ENCODE results near the gene IL17REL. TPM values are rescaled to one million over a fixed set of nuclear protein-coding genes. Genes with fewer than 3 reads are reported as not detected.

IL17REL gene
- total and polyA plus RNA-seq, 2 of the 13 experiments (the other 11 are each of a cell fraction or from before 2014, with no cell fraction given): not detected

DNA sequence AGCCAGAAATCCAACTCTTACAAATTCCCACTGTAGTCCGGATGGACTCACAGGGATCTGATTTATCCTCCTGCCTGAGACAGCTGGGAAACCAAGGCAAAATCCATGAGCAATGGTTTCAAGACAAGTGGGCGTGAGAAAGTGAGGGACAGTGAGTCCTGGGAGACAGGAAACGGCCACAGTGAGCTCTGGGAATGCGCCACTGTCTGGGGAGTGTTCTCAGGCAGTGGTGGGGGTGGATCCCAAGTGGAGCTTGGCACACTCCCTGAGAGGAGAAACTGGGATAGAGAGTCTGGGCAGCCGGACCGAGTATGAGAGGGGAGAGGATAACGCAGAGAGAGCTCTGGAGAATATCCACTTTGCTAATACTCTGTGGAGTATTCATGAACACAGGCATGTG is 9.8 kb downstream of the IL17REL start:
- no peaks in the 10 kb centered on the region for H3K79me2 ChIP-seq (ENCODE audit: insufficient read depth, low read length)
- H3K27me3 ChIP-seq (ENCODE audit: control insufficient read depth in 1 of 2, insufficient read depth in 2 of 2, low read length in 2 of 2): peaks cover 6 to 14% of the 10 kb centered on the region in 2 experiments; a peak in 4 of 5 replicates
- peaks cover 13% of the 10 kb centered on the region for H3K4me1 ChIP-seq (ENCODE audit: insufficient read depth, low read length)
- no peak for FAIRE-seq
- no peak overlapping the region for H3K9ac ChIP-seq (ENCODE audit: insufficient read depth, low read depth, low read length)
- H2AFZ ChIP-seq (ENCODE audit: low read length): no peak overlapping the region
- 38% methylated on average over 7 of the region's 7 CpGs for WGBS (ENCODE audit: low lambda C conversion rate)
- ATAC-seq: no peak
- BruUV-seq (replicated peaks): no TSS peak
- intact Hi-C loops (cut with micrococcal nuclease; ENCODE audit: unreplicated experiment): no loop called here
- no peak overlapping the region for H3K4me2 ChIP-seq (ENCODE audit: low read depth, low read length)
- H3K27ac ChIP-seq (ENCODE audit: extremely low read length, insufficient read depth, low read length): no peak overlapping the region
- TF ChIP-seq ZNF75D (CRISPR knock-in tag; IDR thresholded peaks at IDR 0.05; ENCODE audit: borderline replicate concordance) (no peak), HHEX (CRISPR knock-in tag; IDR thresholded peaks at IDR 0.05) (no peak), CHD2 (IDR thresholded peaks at IDR 0.05; ENCODE audit: low read depth, low read length) (no peak), NFYB (CRISPR knock-in tag; IDR thresholded peaks at IDR 0.05) (no peak), ZNF567 (CRISPR knock-in tag; IDR thresholded peaks at IDR 0.05; ENCODE audit: borderline replicate concordance) (no peak), PAX8 (CRISPR knock-in tag; IDR thresholded peaks at IDR 0.05; ENCODE audit: borderline replicate concordance) (no peak), MBNL3 (CRISPR knock-in tag; conservative IDR thresholded peaks at IDR 0.05) (no peak), ZBTB33 (CRISPR knock-in tag; IDR thresholded peaks at IDR 0.05) (no peak), RFXAP (CRISPR knock-in tag; IDR thresholded peaks at IDR 0.05; ENCODE audit: borderline replicate concordance) (no peak), PHF20 (CRISPR knock-in tag; IDR thresholded peaks at IDR 0.05) (no peak), ZNF235 (CRISPR knock-in tag; IDR thresholded peaks at IDR 0.05; ENCODE audit: borderline replicate concordance) (no peak)
- TF ChIP-seq, protein P1, sequence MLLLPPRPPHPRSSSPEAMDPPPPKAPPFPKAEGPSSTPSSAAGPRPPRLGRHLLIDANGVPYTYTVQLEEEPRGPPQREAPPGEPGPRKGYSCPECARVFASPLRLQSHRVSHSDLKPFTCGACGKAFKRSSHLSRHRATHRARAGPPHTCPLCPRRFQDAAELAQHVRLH (CRISPR knock-in tag; IDR thresholded peaks at IDR 0.05; ENCODE audit: borderline replicate concordance, low read depth): no peak
- H3K36me3 ChIP-seq (replicated peaks in 1 of 2; ENCODE audit: control insufficient read depth in 1 of 2, insufficient read depth in 2 of 2, low read length in 2 of 2): no peaks in the 10 kb centered on the region
- DNase-seq (ENCODE audit: low spot score): no peak
- ChIA-PET CTCF (ENCODE audit: low intra/inter-chr PET ratio, low total read pairs) (no interaction called here), POLR2A (no interaction called here)
- H4K20me1 ChIP-seq (ENCODE audit: insufficient read depth, low read length): no peaks in the 10 kb centered on the region
- in situ Hi-C loops (cut with HindIII; ENCODE audit: extremely low pct_ligation_motif_present, low pct_unique_long_range_greater_than_20kb): no loop called here
- no peak overlapping the region for H3K4me3 ChIP-seq (replicated peaks in 1 of 3; ENCODE audit: insufficient read depth in 1 of 3, low read depth in 2 of 3, low read length in 3 of 3)
- H3K9me3 ChIP-seq (ENCODE audit: low read length): no peaks in the 10 kb centered on the region

Measured in HepG2 (cell line).